Activated CD4-positive, alpha-beta T cell treated with anti-CD3 and anti-CD28 coated beads, Interleukin-2, amount 50 U/mL, for 1 hour (primary cell): ENCODE measurements around the gene UTP25.
A peak's percentile ranks its signal among the peaks of the same experiment; 100 is the strongest.
"Not testable (repeated sequence)": the region's sequence is repeated elsewhere in the genome, so short reads cannot be mapped to it uniquely, and the experiment has no call there.

Experiments
- DNase-seq: peaks from one replicate; pipeline ENCODE4 v3.0.0-alpha.2; 2020

Gene UTP25

GRCh38 chr1:209827384-209828262 lies at the start of gene UTP25:
TSS of gene UTP25 (plus strand) at chr1:209827972. CDS start at chr1:209828064, 92 bp downstream.
- peak; percentile 91 for DNase-seq

- no peak for DNase-seq
These were observed 49.7 kb upstream of the UTP25 start for GRCh38 chr1:209778102-209778501.

- no peak for DNase-seq
These were observed 47.5 kb upstream of the UTP25 start for GRCh38 chr1:209780268-209780667.

GRCh38 chr1:209783386-209783785 lies 44.4 kb upstream of the UTP25 start:
- no peak for DNase-seq

GRCh38 chr1:209784265-209785169 lies 43.3 kb upstream of the UTP25 start, which contains the start of gene C1orf74:
TSS of gene C1orf74 (minus strand) at chr1:209784559. CDS start at chr1:209783634, 925 bp downstream.
- peak; percentile 99 for DNase-seq

- DNase-seq, result no peak
These were observed 42.2 kb upstream of the UTP25 start for GRCh38 chr1:209785592-209785991.

- no peak for DNase-seq
These were observed 41.6 kb upstream of the UTP25 start for GRCh38 chr1:209786146-209786545.

GRCh38 chr1:209787551-209787950 lies 40.2 kb upstream of the UTP25 start:
- no peak for DNase-seq

GRCh38 chr1:209789245-209789644 lies 38.5 kb upstream of the UTP25 start:
- no peak for DNase-seq

- no peak for DNase-seq
These were observed 37.2 kb upstream of the UTP25 start for GRCh38 chr1:209790286-209791193.

- DNase-seq, result no peak
These were observed 35.9 kb upstream of the UTP25 start for GRCh38 chr1:209791920-209792319.

- DNase-seq, result not testable (repeated sequence)
These were observed 34.1 kb upstream of the UTP25 start for GRCh38 chr1:209793711-209794110.

GRCh38 chr1:209797978-209798639 lies 29.7 kb upstream of the UTP25 start:
- DNase-seq, result no peak

- DNase-seq, result no peak
These were observed 26.6 kb upstream of the UTP25 start for GRCh38 chr1:209800984-209801834.

- no peak for DNase-seq
These were observed 25.5 kb upstream of the UTP25 start for GRCh38 chr1:209802117-209802779.

- DNase-seq, result no peak
These were observed 25.0 kb upstream of the UTP25 start for GRCh38 chr1:209802780-209803152.

GRCh38 chr1:209803568-209803967 lies 24.2 kb upstream of the UTP25 start:
- no peak for DNase-seq

- no peak for DNase-seq
These were observed 22.4 kb upstream of the UTP25 start for GRCh38 chr1:209805341-209805781.

GRCh38 chr1:209805875-209806760 lies 21.7 kb upstream of the UTP25 start, which contains the start of gene IRF6:
TSS of gene IRF6 (minus strand) at chr1:209806142. CDS start at chr1:209801413, 4,729 bp downstream.
- DNase-seq, result peak; percentile 65
